GM08714 (cell line): ENCODE results near the gene ERCC5.

Experiments
- H3K4me3 ChIP-seq: fragments of 200-500 bp; sonication (Bioruptor generic); 2 replicates; pipeline ENCODE4 v1.5.1; 2014; ENCODE audit warnings: mild to moderate bottlenecking, low read length, inconsistent platforms
- ZNF274 ChIP-seq: IDR thresholded peaks from 2 replicates; pipeline ENCODE4 v1.6.1; 2012; ENCODE audit warnings: mild to moderate bottlenecking, low read depth, low read length

Gene ERCC5

DNA sequence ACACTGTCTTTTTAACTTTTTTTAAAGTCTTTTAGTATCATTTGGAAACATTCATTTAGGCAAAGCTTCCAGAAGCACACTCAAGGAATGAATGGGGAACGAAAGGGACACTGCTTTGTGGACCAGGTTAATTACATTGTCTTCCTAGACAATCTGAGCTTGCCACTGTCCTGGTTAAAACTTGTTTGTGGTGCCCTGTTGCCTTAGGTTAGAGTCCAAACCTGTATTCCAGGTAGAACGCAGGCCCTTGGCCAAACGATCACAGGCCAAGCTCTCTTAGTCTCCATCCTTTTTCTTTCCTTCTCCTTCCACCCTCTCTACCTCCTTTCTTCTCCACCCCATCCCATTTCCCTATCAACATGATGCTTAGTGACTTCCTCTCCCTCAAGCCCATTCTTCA, 66.8 kb downstream of the ERCC5 start:
- H3K4me3 ChIP-seq = no peak overlapping the region
- TF ChIP-seq ZNF274 = no peak

DNA sequence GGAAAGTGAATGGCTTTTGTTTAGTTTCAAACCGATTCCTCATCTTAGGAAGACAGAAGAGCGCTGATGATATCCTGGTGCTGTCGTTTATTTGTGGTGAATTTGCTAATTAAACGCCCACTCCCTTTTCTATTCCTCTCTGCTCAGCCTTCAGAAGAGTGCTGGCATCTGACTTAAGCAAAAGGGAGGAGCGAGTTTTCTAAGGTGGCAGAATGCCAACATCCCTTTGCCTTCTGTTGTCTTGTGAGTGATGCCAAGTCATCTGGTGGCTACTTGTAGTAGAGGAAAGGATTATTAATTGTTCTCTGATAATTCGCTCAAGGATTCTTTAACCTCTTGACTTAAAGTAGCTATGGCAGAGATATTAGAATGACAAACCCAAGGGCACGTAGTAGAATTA, 68.1 kb downstream of the ERCC5 start:
- H3K4me3 ChIP-seq = no peak overlapping the region
- TF ChIP-seq ZNF274 = no peak

DNA sequence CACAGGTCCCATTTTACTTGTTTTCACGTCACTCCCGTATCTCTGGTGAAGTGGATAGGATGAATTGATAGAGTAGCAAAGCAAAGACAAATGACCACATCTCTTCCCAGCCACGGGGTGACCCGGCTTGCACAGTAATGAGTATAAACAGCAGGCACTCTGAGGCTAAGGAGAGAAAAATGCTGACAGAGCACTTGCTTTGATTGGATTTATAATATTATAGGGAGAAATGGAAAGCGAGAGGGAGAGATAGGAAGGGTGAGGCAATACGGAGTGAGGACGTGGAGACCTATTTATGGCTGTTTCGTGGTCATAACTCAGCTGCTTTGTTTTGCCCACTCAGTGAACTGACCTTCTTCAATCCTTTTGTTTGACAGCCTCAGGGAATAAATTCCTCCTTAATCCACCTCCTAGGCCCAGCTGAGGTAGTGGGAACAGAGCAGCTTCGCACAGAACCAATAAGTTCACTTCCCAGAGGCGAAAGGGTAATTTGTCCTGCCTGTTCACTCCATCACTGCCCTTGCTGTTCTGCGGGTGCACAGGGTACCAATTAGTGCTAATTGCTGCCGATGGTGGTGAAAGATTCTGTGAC, 68.6 kb downstream of the ERCC5 start:
- no peak overlapping the region for H3K4me3 ChIP-seq
- no peak for TF ChIP-seq ZNF274

DNA sequence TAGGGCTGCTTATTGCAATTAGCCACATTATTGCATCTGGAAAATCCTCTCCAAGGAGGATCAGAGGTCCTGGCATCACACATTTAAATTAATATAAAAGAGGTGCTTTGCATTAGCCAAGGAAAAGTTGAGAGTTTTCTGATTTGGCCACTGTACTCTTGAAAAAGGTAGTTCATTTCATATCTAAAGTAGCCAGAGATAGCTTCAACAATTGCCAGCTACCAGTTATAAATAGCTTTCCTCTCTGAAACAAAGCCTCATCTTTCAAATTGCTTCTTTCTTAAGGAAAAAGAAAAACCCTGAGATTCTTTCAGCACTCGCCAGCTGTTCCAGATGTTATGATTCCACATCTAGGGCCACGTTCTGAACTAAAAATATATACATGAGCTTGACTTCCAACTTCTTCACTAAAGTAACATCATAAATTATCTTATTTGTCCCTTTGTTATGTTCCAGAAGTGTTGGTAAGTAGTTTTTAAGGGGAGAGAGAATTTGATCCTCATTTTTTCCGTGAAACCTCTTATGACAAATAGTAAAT, 69.6 kb downstream of the ERCC5 start:
- H3K4me3 ChIP-seq = no peak overlapping the region
- no peak for TF ChIP-seq ZNF274

DNA sequence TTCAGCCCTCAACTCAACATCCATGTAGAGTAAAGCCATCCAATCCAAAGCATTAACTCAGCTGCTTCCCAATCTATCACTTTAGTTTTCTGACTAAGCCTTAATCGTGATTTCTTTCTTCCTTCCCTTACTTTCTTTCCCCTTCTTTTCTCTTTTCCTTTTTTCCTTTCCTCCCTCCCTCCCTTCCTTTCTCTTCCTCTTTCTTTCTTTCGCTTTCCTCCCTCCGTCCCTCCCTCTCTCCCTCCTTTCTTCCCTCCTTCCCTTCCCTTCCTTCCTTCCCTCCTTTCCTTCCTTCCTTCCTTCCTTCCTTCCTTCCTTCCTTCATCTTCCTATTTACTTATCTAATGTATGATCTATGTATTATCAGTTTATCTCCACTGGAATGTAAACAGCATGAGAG, 71.2 kb downstream of the ERCC5 start:
- TF ChIP-seq ZNF274 = no peak
- no peak overlapping the region for H3K4me3 ChIP-seq

DNA sequence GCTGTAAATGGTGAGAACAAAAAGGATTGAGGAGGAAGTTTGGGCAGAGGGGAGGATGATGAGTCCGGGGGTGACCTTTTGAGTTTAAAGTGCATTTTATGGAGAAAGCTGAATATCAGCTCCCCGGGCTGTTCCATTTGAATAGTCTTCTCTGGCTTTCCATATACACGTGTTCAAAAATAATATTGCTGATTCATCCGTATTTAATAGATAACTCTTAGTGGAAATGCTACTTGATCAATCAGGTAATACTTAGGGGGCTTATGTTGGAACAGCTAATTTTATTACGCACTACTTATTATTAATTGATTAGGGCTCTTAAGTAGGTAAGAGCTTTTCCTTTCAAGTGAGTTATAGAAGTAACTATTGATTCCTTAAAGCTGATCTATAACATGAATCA, 76.4 kb downstream of the ERCC5 start:
- TF ChIP-seq ZNF274 = no peak
- no peak overlapping the region for H3K4me3 ChIP-seq
